Trophoblast cell (in vitro differentiated cells and primary cell): Measurements from ENCODE around the gene KCNQ1.

ENCODE experiments used
- DNase-seq, 2 donors: peaks; one replicate each; pipeline ENCODE4 v3.0.0-alpha.2; 2016
- H2AFZ ChIP-seq: 2 replicates; pipeline ENCODE4 v1.6.1; 2013; ENCODE audit warnings: low read length, moderate library complexity, mild to moderate bottlenecking; ENCODE audit not compliant: insufficient read depth, poor library complexity
- H2AK5ac ChIP-seq: 2 replicates; pipeline ENCODE4 v1.6.1; 2013; ENCODE audit warnings: mild to moderate bottlenecking, low read length
- H2BK120ac ChIP-seq: 2 replicates; pipeline ENCODE4 v1.6.1; 2013; ENCODE audit warnings: low read length, mild to moderate bottlenecking, moderate library complexity; ENCODE audit not compliant: insufficient read depth, poor library complexity
- H2BK12ac ChIP-seq: 2 replicates; pipeline ENCODE4 v1.6.1; 2013; ENCODE audit warnings: mild to moderate bottlenecking, low read length, moderate library complexity
- H2BK5ac ChIP-seq: 2 replicates; pipeline ENCODE4 v1.6.1; 2013; ENCODE audit warnings: low read length, low read depth, moderate library complexity, mild to moderate bottlenecking; ENCODE audit not compliant: poor library complexity
- H3K14ac ChIP-seq: 2 replicates; pipeline ENCODE4 v1.6.1; 2013; ENCODE audit warnings: mild to moderate bottlenecking, low read length
- H3K18ac ChIP-seq: 2 replicates; pipeline ENCODE4 v1.6.1; 2013; ENCODE audit warnings: mild to moderate bottlenecking, low read length
- H3K23ac ChIP-seq: 2 replicates; pipeline ENCODE4 v1.6.1; 2013; ENCODE audit warnings: low read length
- H3K27ac ChIP-seq: 2 replicates; pipeline ENCODE4 v1.5.1; 2013; ENCODE audit warnings: low read depth, mild to moderate bottlenecking, inconsistent platforms, low read length, moderate library complexity
- H3K27me3 ChIP-seq: 2 replicates; pipeline ENCODE4 v1.6.1; 2013; ENCODE audit warnings: inconsistent platforms, mild to moderate bottlenecking, low read length, moderate library complexity; ENCODE audit not compliant: insufficient read depth
- H3K36me3 ChIP-seq, 2 experiments: 1 replicate in 1 of 2; 2 replicates in 1 of 2; pipeline ENCODE4 v1.6.1; 2013; ENCODE audit warnings: low read length in 2 of 2, mild to moderate bottlenecking in 2 of 2, moderate library complexity in 1 of 2; ENCODE audit not compliant: insufficient read depth in 2 of 2, control insufficient read depth in 1 of 2
- H3K4ac ChIP-seq: 2 replicates; pipeline ENCODE4 v1.6.1; 2013; ENCODE audit warnings: low read depth, mild to moderate bottlenecking, low read length, moderate library complexity
- H3K4me1 ChIP-seq, 2 experiments: 1 replicate in 1 of 2; 2 replicates in 1 of 2; pipeline ENCODE4 v1.6.1; 2013; ENCODE audit warnings: low read length in 2 of 2, mild to moderate bottlenecking in 2 of 2, moderate library complexity in 1 of 2; ENCODE audit not compliant: insufficient read depth in 2 of 2, control insufficient read depth in 1 of 2
- H3K4me2 ChIP-seq: 2 replicates; pipeline ENCODE4 v1.6.1; 2013; ENCODE audit warnings: inconsistent platforms, mild to moderate bottlenecking, low read length, moderate library complexity
- H3K4me3 ChIP-seq: 2 replicates; pipeline ENCODE4 v1.5.1; 2013; ENCODE audit warnings: mild to moderate bottlenecking, low read depth, low read length, inconsistent platforms
- H3K79me1 ChIP-seq: one replicate; pipeline ENCODE4 v1.6.1; 2013; ENCODE audit warnings: low read length
- H3K79me2 ChIP-seq: 2 replicates; pipeline ENCODE4 v1.6.1; 2013; ENCODE audit warnings: low read length, mild to moderate bottlenecking; ENCODE audit not compliant: control insufficient read depth, insufficient read depth, poor library complexity
- H3K9ac ChIP-seq: 2 replicates; pipeline ENCODE4 v1.6.1; 2013; ENCODE audit warnings: mild to moderate bottlenecking, low read length
- H3K9me3 ChIP-seq: 2 replicates; pipeline ENCODE4 v1.6.1; 2013; ENCODE audit warnings: low read depth, mild to moderate bottlenecking, control low read depth, inconsistent platforms, low read length; ENCODE audit not compliant: insufficient read depth
- H4K12ac ChIP-seq: 2 replicates; pipeline ENCODE4 v1.6.1; 2013; ENCODE audit warnings: low read depth, mild to moderate bottlenecking, low read length, moderate library complexity
- H4K8ac ChIP-seq: 2 replicates; pipeline ENCODE4 v1.6.1; 2013; ENCODE audit warnings: low read depth, mild to moderate bottlenecking, low read length, moderate library complexity
- H4K91ac ChIP-seq: one replicate; pipeline ENCODE4 v1.6.1; 2013; ENCODE audit warnings: low read depth, mild to moderate bottlenecking, low read length, moderate library complexity
- WGBS: extraction: QIAGEN DNeasy Blood & Tissue Kit; methylation state at CpG from one replicate; pipeline ENCODE4 v1.1.7; 2013; ENCODE audit warnings: missing lambda C conversion rate; ENCODE audit not compliant: insufficient read length, insufficient coverage; ENCODE audit errors: extremely low coverage; 5-methylcytosine and 5-hydroxymethylcytosine counted together

KCNQ1 gene

DNA sequence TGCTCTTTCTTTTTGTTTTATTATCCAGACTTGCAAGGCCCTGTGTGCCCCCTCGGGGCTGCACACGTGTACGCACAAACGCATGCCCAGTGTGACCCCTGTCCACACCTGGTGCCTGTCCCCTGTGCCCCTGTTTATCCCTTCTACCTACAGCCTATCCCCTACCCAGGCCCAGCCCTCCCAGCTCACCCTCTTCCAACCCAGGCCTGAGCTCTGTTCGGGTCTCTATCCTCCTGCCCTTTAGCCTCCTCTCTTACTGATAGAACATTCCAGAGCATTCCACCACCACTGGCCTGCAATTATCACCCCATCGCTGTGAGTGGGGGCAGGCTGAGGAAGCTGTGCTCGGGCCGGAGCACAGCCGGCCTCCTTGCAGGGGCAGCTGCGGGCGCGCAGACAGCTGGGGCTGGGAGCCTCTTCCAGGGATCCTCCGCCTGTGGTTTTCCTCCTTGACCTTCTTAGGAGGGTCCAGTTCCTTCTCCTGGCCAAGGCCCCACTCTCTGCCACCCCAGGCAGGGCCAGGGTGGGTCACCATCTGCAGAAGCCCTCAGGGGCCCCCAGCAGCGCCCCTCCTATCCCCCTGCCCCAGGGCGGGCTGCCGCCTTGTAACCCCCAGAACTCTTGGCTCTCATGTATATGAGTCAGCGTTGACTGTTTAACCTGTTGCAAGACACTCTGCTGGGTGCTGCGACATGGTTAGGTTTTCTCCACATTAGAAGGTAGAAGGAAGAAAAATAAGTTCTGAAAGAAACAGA, 296.7 kb downstream of the KCNQ1 start:
- H3K4me1 ChIP-seq, result peaks cover 34 to 41% of the 10 kb centered on the region in 2 experiments
- H2BK120ac ChIP-seq, result peak overlapping the region; percentile 57
- H2BK12ac ChIP-seq, result peak overlapping the region; percentile 47
- H2AFZ ChIP-seq, result no peak overlapping the region
- peak overlapping the region; percentile 48 for H3K14ac ChIP-seq
- no CpG with 5 or more reads among the region's 18 CpGs for WGBS
- H3K23ac ChIP-seq, result no peak overlapping the region
- H3K4ac ChIP-seq, result no peak overlapping the region
- H3K27me3 ChIP-seq, result no peaks in the 10 kb centered on the region
- H4K12ac ChIP-seq, result no peak overlapping the region
- H3K9me3 ChIP-seq, result peaks cover 4% of the 10 kb centered on the region
- peak overlapping the region; percentile 21 for H4K8ac ChIP-seq
- peak overlapping the region; percentile 64 for H4K91ac ChIP-seq
- H3K4me3 ChIP-seq, result no peak overlapping the region
- H3K79me2 ChIP-seq, result peaks cover 1% of the 10 kb centered on the region
- H2BK5ac ChIP-seq, result peak overlapping the region; percentile 23
- H3K79me1 ChIP-seq, result peaks cover 30% of the 10 kb centered on the region
- H3K9ac ChIP-seq, result no peak overlapping the region
- DNase-seq, result peak; percentile 86 to 88
- peak overlapping the region; percentile 21 for H3K4me2 ChIP-seq
- H2AK5ac ChIP-seq, result no peak overlapping the region
- peak overlapping the region; percentile 60 for H3K27ac ChIP-seq
- no peaks in the 10 kb centered on the region for H3K36me3 ChIP-seq
- H3K18ac ChIP-seq, result no peak overlapping the region

DNA sequence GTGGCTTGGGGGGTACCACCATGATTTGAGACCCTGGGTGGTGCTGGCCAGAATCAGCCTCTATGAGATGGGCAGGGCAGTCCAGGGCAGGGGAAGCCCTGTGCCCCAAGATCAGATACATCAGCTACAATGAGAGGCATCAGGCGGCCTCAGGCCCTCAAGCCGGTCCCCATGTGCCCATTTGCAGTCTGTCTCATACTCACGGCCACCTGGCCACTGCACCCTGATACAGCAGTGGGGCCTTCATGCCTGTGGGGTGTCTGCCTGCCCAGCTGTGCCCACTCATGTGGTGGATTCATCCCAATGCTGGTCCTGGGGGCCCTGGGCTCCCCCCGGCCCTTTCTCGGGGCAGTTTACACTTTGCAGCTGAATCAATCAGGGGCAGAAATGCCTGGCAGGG, 297.4 kb downstream of the KCNQ1 start:
- Histone ChIP-seq H4K12ac (no peak overlapping the region), H4K8ac (peak overlapping the region; percentile 2), H4K91ac (peak overlapping the region; percentile 64), H3K79me1 (peaks cover 31% of the 10 kb centered on the region), H3K14ac (peak overlapping the region; percentile 25), H3K4me2 (no peak overlapping the region), H3K4ac (no peak overlapping the region), H3K18ac (peak overlapping the region; percentile 12), H2BK5ac (peak overlapping the region; percentile 3), H3K23ac (no peak overlapping the region), H3K4me3 (no peak overlapping the region), H3K27me3 (no peaks in the 10 kb centered on the region), H2AFZ (no peak overlapping the region), H3K9ac (no peak overlapping the region), H2AK5ac (peak overlapping the region; percentile 14), H2BK120ac (peak overlapping the region; percentile 33), H2BK12ac (peak overlapping the region; percentile 19), H3K4me1 (peaks cover 38 to 45% of the 10 kb centered on the region in 2 experiments), H3K36me3 (no peaks in the 10 kb centered on the region), H3K27ac (peak overlapping the region; percentile 38), H3K9me3 (peaks cover 4% of the 10 kb centered on the region), H3K79me2 (peaks cover 1% of the 10 kb centered on the region)
- no CpG with 5 or more reads among the region's 5 CpGs for WGBS
- no peak for DNase-seq

DNA sequence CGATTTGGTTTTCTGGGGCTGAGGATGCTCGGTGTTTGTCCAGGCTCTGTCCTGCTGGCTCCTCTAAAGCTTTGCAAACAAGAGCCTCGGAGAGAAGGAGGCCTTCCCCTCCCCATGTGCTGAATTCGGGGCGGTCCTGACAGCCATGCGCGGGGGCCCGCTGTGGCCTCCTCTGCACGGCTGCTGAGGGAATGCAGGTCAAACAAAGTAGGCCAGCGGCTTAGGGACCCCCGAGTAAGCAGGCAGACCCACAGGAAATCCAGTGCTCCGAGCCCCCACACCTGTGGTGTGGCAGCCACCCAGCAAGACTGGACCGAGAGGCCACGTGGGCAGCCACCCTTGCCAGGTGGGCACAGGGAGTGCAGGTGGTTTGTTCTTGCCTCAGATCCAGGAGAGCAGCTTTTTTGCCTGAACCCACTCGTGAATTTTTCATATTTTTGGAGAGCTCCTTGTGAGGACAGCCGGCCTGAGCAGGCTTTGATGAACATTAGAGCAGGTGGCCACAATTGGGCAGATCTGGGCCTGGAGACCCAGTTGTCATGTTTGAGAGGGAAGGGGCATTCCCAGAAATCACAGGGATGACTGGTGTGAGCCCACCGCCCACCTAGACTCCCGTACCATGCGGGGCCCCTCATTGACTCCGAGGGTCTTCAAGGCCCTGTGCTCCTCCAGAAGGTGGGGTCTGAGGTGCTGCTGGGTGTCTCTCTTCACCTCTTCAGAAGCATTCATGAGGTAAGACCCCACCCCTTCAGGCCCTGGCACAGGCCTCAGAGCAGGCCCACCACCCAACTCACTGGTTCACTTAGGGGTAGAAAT, 298.0 kb downstream of the KCNQ1 start:
- Histone ChIP-seq H3K4me3 (no peak overlapping the region), H3K27me3 (no peaks in the 10 kb centered on the region), H3K9ac (no peak overlapping the region), H4K8ac (peak overlapping the region; percentile 5), H4K12ac (no peak overlapping the region), H2AK5ac (peak overlapping the region; percentile 21), H3K27ac (peak overlapping the region; percentile 24), H3K4me1 (peaks cover 38 to 46% of the 10 kb centered on the region in 2 experiments), H3K18ac (peak overlapping the region; percentile 12), H3K36me3 (no peaks in the 10 kb centered on the region), H3K79me1 (peaks cover 31% of the 10 kb centered on the region), H3K4me2 (no peak overlapping the region), H2AFZ (no peak overlapping the region), H4K91ac (peak overlapping the region; percentile 64), H2BK12ac (peak overlapping the region; percentile 19), H3K79me2 (peaks cover 1% of the 10 kb centered on the region), H2BK5ac (peak overlapping the region; percentile 49), H3K23ac (no peak overlapping the region), H3K4ac (peak overlapping the region; percentile 30), H2BK120ac (peak overlapping the region; percentile 34), H3K14ac (peak overlapping the region; percentile 46), H3K9me3 (peaks cover 2% of the 10 kb centered on the region)
- WGBS, result no CpG with 5 or more reads among the region's 20 CpGs
- DNase-seq, result no peak

DNA sequence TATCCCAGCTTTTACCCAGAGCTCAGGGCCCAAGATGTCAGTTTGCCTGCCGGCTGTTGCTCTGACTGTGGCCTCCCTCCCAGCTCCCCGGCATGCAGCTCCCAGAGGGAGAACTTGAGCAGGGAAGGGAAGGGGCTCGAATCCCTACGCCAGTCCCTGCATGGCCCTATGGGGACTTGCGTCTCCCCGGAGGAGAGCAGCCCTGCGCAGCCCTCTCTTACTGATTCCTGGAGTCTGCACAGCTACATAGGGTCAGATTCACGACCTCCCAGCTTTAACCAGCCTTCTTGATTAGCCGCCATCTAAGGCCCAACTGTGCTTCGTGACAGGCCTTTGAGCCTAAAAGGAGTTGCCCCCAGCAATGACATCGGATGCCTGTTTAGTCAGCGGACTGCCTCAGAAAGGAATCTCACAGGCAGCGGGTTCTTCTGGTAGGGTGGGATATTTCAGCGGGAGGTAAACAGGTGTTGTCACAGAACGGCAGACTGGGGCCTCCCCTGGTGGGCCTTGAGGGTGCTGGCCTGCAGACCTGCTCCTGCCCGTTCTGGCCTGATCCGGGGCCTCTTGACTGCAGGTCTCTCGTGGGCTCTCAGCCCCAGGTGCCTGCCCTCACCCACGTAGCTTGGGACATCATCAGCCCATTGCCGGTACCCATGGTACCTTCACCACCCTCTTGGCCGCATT, 298.8 kb downstream of the KCNQ1 start:
- WGBS, result no CpG with 5 or more reads among the region's 21 CpGs
- Histone ChIP-seq H4K91ac (peak overlapping the region; percentile 64), H3K27me3 (no peaks in the 10 kb centered on the region), H3K79me1 (peaks cover 38% of the 10 kb centered on the region), H3K4ac (no peak overlapping the region), H4K12ac (no peak overlapping the region), H3K9ac (no peak overlapping the region), H3K23ac (no peak overlapping the region), H3K14ac (peak overlapping the region; percentile 37), H2BK5ac (peak overlapping the region; percentile 49), H3K4me3 (no peak overlapping the region), H3K9me3 (peaks cover 3% of the 10 kb centered on the region), H2AK5ac (peak overlapping the region; percentile 21), H2BK120ac (peak overlapping the region; percentile 34), H3K27ac (peak overlapping the region; percentile 24), H4K8ac (no peak overlapping the region), H2BK12ac (peak overlapping the region; percentile 19), H3K4me1 (peaks cover 45 to 50% of the 10 kb centered on the region in 2 experiments), H3K36me3 (no peaks in the 10 kb centered on the region), H2AFZ (no peak overlapping the region), H3K18ac (peak overlapping the region; percentile 10), H3K79me2 (peaks cover 1% of the 10 kb centered on the region), H3K4me2 (no peak overlapping the region)
- DNase-seq, result peak; percentile 95
